Astrocyte (in vitro differentiated cells and primary cell): ENCODE results near the gene LILRB3. TPM values are rescaled to one million over a fixed set of nuclear protein-coding genes. Genes with fewer than 3 reads are reported as not detected.

ENCODE experiments used
- DNase-seq: peaks from one replicate; pipeline ENCODE4 v3.0.0-alpha.2; 2010; ENCODE audit warnings: low read depth
- FAIRE-seq: peaks from 2 replicates; lab custom pipeline; 2011; peaks lifted over from hg19 to GRCh38; lab: Jason Lieb, UNC
- H2AFZ ChIP-seq: 2 replicates; pipeline ENCODE4 v1.6.0; 2012; ENCODE audit warnings: low read depth, low read length, inconsistent platforms
- H3K27ac ChIP-seq: 2 replicates; pipeline ENCODE4 v1.5.1; 2011; ENCODE audit warnings: low read depth, low read length, inconsistent platforms
- H3K27me3 ChIP-seq: 2 replicates; pipeline ENCODE4 v1.6.0; 2011; ENCODE audit warnings: low read length, inconsistent platforms; ENCODE audit not compliant: insufficient read depth
- H3K36me3 ChIP-seq: 2 replicates; pipeline ENCODE4 v1.5.1; 2011; ENCODE audit warnings: low read length, inconsistent platforms; ENCODE audit not compliant: insufficient read depth
- H3K4me1 ChIP-seq: 2 replicates; pipeline ENCODE4 v1.5.1; 2011; ENCODE audit warnings: low read length, inconsistent platforms; ENCODE audit not compliant: insufficient read depth
- H3K4me2 ChIP-seq: 2 replicates; pipeline ENCODE4 v1.6.0; 2012; ENCODE audit warnings: low read length, inconsistent platforms
- H3K4me3 ChIP-seq: 2 replicates; pipeline ENCODE4 v1.5.1; 2011; ENCODE audit warnings: low read depth, mild to moderate bottlenecking, low read length, inconsistent platforms; ENCODE audit not compliant: insufficient read depth
- H3K79me2 ChIP-seq: 2 replicates; pipeline ENCODE4 v1.6.0; 2012; ENCODE audit warnings: mild to moderate bottlenecking, low read length, inconsistent platforms; ENCODE audit not compliant: insufficient read depth
- H3K9ac ChIP-seq: 2 replicates; pipeline ENCODE4 v1.6.0; 2012; ENCODE audit warnings: mild to moderate bottlenecking, low read length, inconsistent platforms
- H3K9me3 ChIP-seq: 2 replicates; pipeline ENCODE4 v1.5.1; 2012; ENCODE audit warnings: low read depth, mild to moderate bottlenecking, low read length, inconsistent platforms; ENCODE audit not compliant: insufficient read depth
- H4K20me1 ChIP-seq: 2 replicates; pipeline ENCODE4 v1.6.0; 2012; ENCODE audit warnings: low read length, inconsistent platforms; ENCODE audit not compliant: insufficient read depth
- H3K27ac Mint-ChIP-seq: one replicate; pipeline ENCODE4 v1.8.0; 2021; ENCODE audit warnings: mild to moderate bottlenecking, mixed read lengths; ENCODE audit not compliant: unreplicated experiment
- H3K27me3 Mint-ChIP-seq: one replicate; pipeline ENCODE4 v1.8.0; 2021; ENCODE audit warnings: low read depth, mixed read lengths; ENCODE audit not compliant: unreplicated experiment
- H3K36me3 Mint-ChIP-seq: one replicate; pipeline ENCODE4 v1.8.0; 2021; ENCODE audit warnings: low read depth, mixed read lengths; ENCODE audit not compliant: unreplicated experiment
- H3K4me1 Mint-ChIP-seq: one replicate; pipeline ENCODE4 v1.8.0; 2021; ENCODE audit warnings: low read depth, mixed read lengths; ENCODE audit not compliant: unreplicated experiment
- H3K4me3 Mint-ChIP-seq: one replicate; pipeline ENCODE4 v1.8.0; 2021; ENCODE audit warnings: mild to moderate bottlenecking, moderate library complexity, mixed read lengths; ENCODE audit not compliant: unreplicated experiment
- H3K9me3 Mint-ChIP-seq: one replicate; pipeline ENCODE4 v1.8.0; 2021; ENCODE audit warnings: mild to moderate bottlenecking, mixed read lengths; ENCODE audit not compliant: unreplicated experiment
- CTCF ChIP-seq: IDR thresholded peaks from 2 replicates; pipeline ENCODE4 v1.5.1; 2011; ENCODE audit warnings: low read depth, mild to moderate bottlenecking, inconsistent platforms, low read length, moderate library complexity; ENCODE audit not compliant: insufficient read depth
- EZH2 ChIP-seq: IDR thresholded peaks from 2 replicates; pipeline ENCODE4 v1.6.1; 2012; ENCODE audit warnings: mild to moderate bottlenecking, low read length, inconsistent platforms; ENCODE audit not compliant: insufficient read depth
- total RNA-seq: library from RNA; stranded (reverse); gene quantifications from 2 replicates; pipeline ENCODE4 v1.2.1, GENCODE V29; 2021

LILRB3 gene
- total RNA-seq, 1 donor from 2014 or later, result not detected

- H3K27ac ChIP-seq, result no peak overlapping the region
- H2AFZ ChIP-seq, result no peak overlapping the region
- no peak overlapping the region for H3K9ac ChIP-seq
- H3K79me2 ChIP-seq, result no peaks in the 10 kb centered on the region
- no peaks in the 10 kb centered on the region for H3K36me3 ChIP-seq
- H3K4me1 Mint-ChIP-seq, result no peaks in the 10 kb centered on the region
- H3K4me2 ChIP-seq, result no peak overlapping the region
- H3K4me3 Mint-ChIP-seq, result no peak overlapping the region
- H3K27me3 ChIP-seq, result peaks cover 5% of the 10 kb centered on the region
- no peak overlapping the region for H3K27ac Mint-ChIP-seq
- H3K9me3 ChIP-seq, result no peaks in the 10 kb centered on the region
- peaks cover 57% of the 10 kb centered on the region for H3K27me3 Mint-ChIP-seq
- H4K20me1 ChIP-seq, result no peaks in the 10 kb centered on the region
- H3K9me3 Mint-ChIP-seq, result peaks cover 24% of the 10 kb centered on the region
- FAIRE-seq (no peak), DNase-seq (no peak)
- H3K36me3 Mint-ChIP-seq, result peaks cover 5% of the 10 kb centered on the region
- TF ChIP-seq EZH2 (no peak), CTCF (no peak)
- no peak overlapping the region for H3K4me3 ChIP-seq
- H3K4me1 ChIP-seq, result no peaks in the 10 kb centered on the region
These were observed 11.1 kb upstream of the LILRB3 start for GRCh38 chr19:54233941-54234340.

DNA sequence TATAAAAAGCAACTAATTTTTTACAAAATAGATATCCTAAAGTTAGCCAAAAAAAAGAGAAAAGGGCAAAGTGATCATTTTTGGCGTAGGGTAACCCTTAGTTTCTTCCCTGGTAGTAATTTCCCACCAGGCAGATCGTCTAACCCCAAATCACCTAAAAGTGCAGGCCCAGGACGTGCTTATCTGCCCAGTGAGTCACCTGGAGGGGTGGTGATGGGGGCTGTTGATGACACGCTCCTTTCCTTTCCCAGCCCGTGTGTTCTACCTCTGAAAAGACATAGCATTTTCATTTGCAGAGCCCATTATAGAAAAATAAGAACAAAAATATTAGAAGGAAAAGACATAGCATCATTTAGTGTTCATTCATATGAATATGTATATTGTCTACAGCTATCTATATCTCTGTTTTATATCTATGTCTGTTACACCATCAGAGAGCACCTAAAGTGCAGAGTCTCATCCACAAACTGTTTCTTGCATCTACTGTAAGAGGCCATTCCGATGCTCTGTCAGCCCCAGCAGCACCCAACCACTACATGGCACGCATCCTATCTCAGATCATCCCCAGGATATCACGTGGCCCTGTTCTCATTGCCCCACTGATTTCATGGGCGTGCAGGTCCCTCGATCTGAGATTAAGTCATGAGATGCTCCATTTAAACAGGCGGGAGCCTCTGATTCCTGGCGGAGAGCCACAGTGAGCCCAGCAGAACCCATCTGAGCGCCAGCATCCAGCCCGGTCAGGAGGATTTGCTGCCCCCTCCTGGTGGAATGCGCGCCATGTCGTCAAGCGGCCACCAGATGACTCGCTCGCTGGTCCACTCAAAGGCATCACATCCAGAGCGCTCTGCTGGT, 8.5 kb upstream of the LILRB3 start:
- DNase-seq (peak; percentile 31), FAIRE-seq (no peak)
- H4K20me1 ChIP-seq, result no peaks in the 10 kb centered on the region
- H3K27ac Mint-ChIP-seq, result no peak overlapping the region
- no peaks in the 10 kb centered on the region for H3K4me1 Mint-ChIP-seq
- no peak overlapping the region for H3K27ac ChIP-seq
- H3K27me3 ChIP-seq, result peaks cover 5% of the 10 kb centered on the region
- no peaks in the 10 kb centered on the region for H3K9me3 ChIP-seq
- H3K36me3 Mint-ChIP-seq, result peaks cover 3% of the 10 kb centered on the region
- H3K9me3 Mint-ChIP-seq, result peaks cover 28% of the 10 kb centered on the region
- no peak overlapping the region for H3K4me2 ChIP-seq
- TF ChIP-seq EZH2 (no peak), CTCF (peak; percentile 89)
- H3K4me3 ChIP-seq, result no peak overlapping the region
- H3K4me3 Mint-ChIP-seq, result peak overlapping the region; percentile 17
- no peaks in the 10 kb centered on the region for H3K4me1 ChIP-seq
- peak overlapping the region; percentile 7 for H2AFZ ChIP-seq
- no peaks in the 10 kb centered on the region for H3K79me2 ChIP-seq
- H3K27me3 Mint-ChIP-seq, result peaks cover 43% of the 10 kb centered on the region
- no peaks in the 10 kb centered on the region for H3K36me3 ChIP-seq
- no peak overlapping the region for H3K9ac ChIP-seq

DNA sequence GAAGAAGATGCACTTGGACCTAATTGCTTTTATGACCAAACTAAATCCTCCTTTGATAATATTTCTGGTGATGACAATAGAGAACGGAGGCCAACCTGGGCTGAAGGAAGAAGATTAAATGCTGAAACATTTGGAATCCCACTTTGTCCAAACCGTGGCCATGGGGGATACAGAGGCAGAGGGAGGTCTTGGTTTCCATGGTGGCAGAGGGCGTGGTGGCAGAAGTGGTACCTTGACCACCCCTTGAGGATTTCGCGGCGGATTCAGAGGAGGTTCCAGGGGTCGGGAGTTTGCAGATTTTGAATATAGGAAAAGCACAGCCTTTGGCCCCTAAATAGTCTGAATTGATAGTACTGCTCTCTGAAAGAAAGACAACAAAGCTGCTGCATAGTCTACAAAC, 7.2 kb upstream of the LILRB3 start:
- no peak overlapping the region for H3K9ac ChIP-seq
- H3K4me3 ChIP-seq, result no peak overlapping the region
- Mint-ChIP-seq H3K9me3 (peaks cover 24% of the 10 kb centered on the region), H3K27me3 (peaks cover 38% of the 10 kb centered on the region), H3K27ac (no peak overlapping the region), H3K4me3 (no peak overlapping the region), H3K4me1 (no peaks in the 10 kb centered on the region), H3K36me3 (peaks cover 3% of the 10 kb centered on the region)
- DNase-seq, result no peak
- no peaks in the 10 kb centered on the region for H3K79me2 ChIP-seq
- no peaks in the 10 kb centered on the region for H3K36me3 ChIP-seq
- no peaks in the 10 kb centered on the region for H4K20me1 ChIP-seq
- no peaks in the 10 kb centered on the region for H3K9me3 ChIP-seq
- no peak for FAIRE-seq
- no peak overlapping the region for H3K27ac ChIP-seq
- H2AFZ ChIP-seq, result no peak overlapping the region
- H3K4me2 ChIP-seq, result no peak overlapping the region
- H3K4me1 ChIP-seq, result no peaks in the 10 kb centered on the region
- H3K27me3 ChIP-seq, result peaks cover 5% of the 10 kb centered on the region
- TF ChIP-seq CTCF (no peak), EZH2 (no peak)
